Fibroblast of peridontal ligament (primary cell): ENCODE data around the gene TCF7.
"Not testable (repeated sequence)": the region's sequence is repeated elsewhere in the genome, so short reads cannot be mapped to it uniquely, and the experiment has no call there.

Experiments used
- DNase-seq: peaks from one replicate; pipeline ENCODE4 v3.0.0-alpha.2; 2010; ENCODE audit errors: extremely low read depth

TCF7 gene

GRCh38 chr5:134145041-134145757, 30.7 kb downstream of the TCF7 start:
- no peak for DNase-seq

DNA sequence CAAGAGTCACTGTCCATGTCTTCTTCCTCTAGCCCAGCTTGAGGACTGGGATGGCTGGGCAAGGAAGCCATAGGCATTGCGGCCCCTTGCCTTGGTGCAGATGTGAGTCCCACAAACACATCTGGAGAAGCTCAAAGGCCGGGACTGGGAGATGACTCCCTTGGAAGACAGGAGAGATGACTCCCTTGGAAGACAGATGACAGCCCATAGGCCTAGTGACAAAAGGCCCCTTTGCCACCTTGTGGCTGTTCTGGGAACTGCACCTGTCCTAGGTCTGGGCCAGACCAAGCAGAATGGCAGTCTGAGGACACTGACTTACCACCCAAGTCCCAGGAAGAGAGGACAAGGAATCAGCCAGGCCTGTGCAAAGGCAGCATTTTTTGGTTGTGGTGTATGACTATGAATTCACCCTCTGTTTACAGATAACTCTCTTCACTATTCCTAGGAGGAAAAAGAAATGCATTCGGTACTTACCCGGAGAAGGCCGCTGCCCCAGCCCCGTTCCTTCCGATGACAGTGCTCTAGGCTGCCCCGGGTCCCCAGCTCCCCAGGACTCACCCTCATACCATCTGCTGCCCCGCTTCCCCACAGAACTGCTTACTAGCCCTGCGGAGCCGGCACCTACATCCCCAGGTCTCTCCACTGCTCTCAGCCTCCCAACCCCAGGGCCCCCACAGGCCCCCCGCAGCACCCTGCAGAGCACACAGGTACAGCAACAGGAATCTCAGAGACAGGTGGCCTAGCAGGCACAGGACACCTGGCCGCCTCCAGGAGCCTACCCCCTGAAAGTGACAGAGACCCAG, 31.5 kb downstream of the TCF7 start:
- DNase-seq: peak; percentile 71

- DNase-seq: no peak
Measured at GRCh38 chr5:134146651-134147518, 32.4 kb downstream of the TCF7 start.

- no peak for DNase-seq
Measured at GRCh38 chr5:134148316-134148715, 33.8 kb downstream of the TCF7 start.

DNA sequence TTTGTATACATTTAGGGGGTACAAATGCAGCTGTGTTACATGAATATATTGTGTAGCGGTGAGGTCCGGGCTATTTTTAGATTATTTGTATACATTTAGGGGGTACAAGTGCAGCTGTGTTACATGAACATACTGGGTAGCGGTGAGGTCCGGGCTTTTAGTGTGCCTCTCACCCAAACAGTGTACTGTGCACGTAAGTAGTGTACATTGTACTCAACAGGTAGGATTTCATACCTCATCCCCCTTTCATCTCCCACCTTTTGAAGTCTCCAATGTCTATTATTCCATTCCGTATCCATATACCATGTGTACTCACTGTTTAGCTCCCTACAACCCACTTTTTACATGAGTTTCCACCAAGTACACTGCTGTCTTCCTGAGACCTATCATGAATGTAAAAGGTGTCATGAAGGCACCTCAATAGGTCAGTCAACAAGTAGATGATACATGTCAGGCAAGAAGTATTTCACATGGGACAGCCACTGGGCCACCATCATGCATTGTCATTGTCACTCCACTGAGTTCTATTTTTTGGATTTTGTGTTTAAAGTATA, 34.6 kb downstream of the TCF7 start:
- DNase-seq: no peak

- no peak for DNase-seq
Measured at GRCh38 chr5:134149571-134150303, 35.3 kb downstream of the TCF7 start.

- no peak for DNase-seq
Measured at GRCh38 chr5:134151723-134152122, 37.2 kb downstream of the TCF7 start.

DNA sequence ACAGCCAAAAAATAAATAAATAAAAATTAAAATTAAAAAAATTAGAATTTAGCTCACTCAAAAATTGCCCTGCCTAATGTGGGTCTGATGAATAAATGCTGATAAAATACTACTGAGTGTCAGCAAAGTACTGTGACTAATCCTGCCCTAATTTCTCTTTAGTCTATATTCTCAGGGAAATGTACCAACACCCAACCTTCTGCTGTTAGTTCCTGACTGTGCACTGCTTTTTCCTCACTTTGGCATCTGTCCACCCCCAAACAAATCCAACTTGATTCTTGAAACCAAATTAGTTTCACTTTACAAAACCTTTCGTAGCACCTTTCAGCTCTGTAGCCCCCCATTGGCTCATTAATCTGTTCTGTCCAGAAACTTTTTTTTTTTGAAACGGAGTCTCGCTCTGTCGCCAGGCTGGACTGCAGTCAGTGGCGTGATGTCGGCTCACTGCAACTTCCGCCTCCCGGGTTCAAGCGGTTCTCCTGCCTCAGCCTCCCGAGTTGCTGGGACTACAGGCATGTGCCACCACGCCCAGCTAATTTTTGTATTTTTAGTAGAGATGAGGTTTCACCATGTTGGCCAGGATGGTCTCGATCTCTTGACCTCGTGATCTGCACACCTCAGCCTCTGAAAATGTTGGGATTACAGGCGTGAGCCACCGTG, 37.8 kb downstream of the TCF7 start:
- DNase-seq: not testable (repeated sequence)

DNA sequence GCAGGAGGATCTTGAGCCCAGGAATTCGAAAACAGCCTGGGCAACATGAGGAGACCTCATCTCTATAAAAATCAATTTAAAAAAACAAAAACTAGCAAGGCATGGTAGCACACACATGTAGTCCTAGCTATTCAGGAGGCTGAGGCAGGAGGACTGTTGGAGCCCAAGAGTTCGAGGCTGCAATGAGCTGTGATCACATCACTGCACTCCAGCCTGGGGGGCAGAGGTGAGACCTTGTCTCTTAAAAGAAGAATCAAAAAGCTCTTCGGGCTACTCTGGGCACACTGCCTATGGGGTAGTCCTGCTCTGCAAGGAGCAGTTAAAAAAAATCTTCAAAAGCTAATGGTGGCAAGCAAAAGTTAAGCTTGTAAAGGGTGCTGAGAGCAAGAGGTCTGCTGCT, 38.8 kb downstream of the TCF7 start:
- DNase-seq: no peak

GRCh38 chr5:134153657-134154056, 39.2 kb downstream of the TCF7 start:
- DNase-seq: no peak

DNA sequence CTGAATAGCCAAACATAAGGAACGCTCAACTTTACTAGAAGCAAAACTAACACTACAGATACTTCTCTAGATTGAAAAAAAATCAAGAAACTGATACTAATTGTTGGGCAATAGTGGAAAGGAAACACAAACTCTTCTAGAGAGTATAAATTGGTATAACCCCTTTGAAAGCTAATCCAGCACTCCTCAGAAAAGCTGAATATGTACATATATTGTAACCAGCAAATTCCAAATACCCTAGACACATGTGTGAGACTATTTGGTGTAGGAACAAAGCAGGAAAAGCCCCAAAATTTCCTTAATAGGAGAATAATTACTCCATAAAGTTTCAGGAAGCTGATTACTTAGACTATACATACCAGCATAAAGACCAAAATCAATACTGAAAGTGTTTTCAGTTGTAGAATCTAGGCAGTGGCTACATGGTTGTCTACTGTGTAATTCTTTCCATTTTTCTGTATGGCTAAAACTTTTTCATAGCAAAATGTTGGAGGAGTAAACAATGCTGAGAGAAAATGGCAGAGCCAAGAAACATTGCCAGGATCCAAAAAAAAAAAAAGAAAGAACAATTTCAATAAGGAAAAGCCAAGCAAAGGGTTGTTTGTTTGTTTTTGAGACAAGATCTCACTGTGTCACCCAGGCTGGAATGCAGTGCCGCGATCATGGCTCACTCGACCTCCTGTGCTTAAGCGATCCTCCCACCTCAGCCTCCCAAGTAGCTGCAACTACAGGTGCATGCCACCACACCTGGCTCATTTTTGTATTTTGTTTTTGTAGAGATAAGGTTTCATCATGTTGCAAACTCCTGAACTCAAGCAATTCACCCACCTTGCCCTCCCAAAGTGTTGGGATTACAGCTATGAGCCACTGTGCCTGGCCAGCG, 47.3 kb downstream of the TCF7 start:
- DNase-seq: no peak

DNA sequence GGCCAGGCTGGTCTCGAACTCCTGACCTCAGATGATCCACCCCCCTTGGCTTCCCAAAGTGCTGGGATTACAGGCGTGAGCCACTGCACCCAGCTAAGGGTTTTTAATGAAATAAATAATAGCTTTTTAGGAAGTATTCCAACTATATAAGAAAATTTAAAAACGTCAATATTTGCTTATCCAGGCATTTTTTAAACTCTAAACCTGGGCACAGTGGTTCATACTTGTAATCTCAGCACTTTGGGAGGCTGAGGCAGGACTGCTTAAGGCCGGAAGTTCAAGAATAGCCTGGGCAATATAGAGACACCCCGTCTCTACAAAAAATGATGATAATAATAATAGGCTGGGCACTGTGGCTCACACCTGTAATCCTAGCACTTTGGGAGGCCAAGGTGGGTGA, 48.1 kb downstream of the TCF7 start:
- no peak for DNase-seq

GRCh38 chr5:134171972-134172371, 57.5 kb downstream of the TCF7 start:
- DNase-seq: peak; percentile 23

GRCh38 chr5:134174841-134175839, 60.7 kb downstream of the TCF7 start:
- DNase-seq: peak; percentile 73

DNA sequence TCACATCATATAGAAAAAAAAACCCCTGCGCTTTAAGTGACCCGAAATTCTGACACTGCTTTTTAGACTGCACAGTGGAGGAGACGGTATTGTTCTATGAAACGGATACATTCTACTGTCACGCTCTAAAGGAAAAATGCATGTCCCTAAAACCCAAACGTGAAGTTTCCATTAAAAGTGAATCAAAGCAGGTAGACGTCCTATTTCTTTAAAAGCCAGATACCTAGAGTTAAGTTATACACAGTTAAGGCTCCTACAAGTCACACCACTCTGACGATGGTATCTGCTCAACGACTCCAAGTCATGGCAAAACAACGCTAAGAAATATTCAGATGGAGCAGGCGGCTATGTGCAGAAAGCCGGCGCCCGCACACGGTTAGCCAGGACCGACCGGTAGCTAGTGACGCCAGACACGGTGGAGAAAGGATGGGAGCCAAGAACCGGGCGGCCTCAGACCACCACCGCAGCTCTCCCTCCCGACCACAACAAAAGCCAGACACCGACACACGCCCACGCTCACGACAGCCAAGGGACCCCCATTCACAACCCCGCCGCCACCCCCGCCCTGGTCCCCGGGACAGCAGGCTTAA, 61.5 kb downstream of the TCF7 start:
- peak; percentile 31 for DNase-seq

DNA sequence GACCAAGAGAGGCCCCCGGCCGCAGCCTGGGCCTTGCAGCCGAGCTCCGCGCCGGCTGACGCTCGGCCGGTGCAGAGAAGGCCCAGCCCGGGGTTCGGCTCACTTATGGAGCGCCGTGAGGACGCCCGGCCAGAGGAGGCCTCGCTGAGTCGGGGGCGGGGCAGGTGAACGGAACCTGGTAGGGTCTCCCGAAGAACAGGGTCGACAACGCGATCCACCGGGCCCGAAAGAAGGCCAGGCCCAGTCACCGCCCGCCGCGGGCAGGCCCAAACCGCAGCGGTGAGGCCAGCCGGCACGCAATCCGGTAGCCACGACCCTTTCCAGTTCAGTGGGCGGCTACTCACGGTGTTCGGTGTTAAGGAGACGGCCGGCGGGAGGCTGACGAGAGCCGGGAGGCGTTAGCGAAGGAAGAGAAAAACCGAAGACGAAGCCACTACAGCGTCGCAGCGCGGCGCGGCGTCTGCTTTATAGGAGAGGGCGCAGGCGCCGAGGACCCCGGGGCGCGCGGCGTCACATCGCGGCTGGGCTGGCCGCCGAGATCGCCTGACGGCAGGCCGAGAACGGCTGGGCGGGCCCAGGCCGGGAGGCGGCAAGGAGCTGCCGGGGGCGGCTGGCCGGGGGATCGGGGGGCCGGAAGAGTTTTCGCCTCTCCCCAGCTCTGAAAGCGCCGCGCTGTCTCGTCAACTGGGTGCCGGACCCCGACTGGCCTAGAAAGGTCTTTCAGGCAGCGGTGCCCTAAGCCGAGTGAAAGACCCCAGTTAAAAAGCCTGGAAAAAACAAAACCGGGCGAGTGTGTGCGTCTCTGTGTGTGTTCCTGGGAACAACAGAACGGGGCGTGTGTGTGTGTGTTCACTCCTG, 62.3 kb downstream of the TCF7 start, which contains the start of gene SKP1:
Gene SKP1 (minus strand): TSS at position 440 of the 858 bp plus-strand sequence. CDS start 2,928 bp downstream, outside the sequence.
- DNase-seq: peak; percentile 84
